ENCODE data around the gene CCNL2.
"Not testable (repeated sequence)": the region's sequence is repeated elsewhere in the genome, so short reads cannot be mapped to it uniquely, and the experiment has no call there.

Gene CCNL2

DNA sequence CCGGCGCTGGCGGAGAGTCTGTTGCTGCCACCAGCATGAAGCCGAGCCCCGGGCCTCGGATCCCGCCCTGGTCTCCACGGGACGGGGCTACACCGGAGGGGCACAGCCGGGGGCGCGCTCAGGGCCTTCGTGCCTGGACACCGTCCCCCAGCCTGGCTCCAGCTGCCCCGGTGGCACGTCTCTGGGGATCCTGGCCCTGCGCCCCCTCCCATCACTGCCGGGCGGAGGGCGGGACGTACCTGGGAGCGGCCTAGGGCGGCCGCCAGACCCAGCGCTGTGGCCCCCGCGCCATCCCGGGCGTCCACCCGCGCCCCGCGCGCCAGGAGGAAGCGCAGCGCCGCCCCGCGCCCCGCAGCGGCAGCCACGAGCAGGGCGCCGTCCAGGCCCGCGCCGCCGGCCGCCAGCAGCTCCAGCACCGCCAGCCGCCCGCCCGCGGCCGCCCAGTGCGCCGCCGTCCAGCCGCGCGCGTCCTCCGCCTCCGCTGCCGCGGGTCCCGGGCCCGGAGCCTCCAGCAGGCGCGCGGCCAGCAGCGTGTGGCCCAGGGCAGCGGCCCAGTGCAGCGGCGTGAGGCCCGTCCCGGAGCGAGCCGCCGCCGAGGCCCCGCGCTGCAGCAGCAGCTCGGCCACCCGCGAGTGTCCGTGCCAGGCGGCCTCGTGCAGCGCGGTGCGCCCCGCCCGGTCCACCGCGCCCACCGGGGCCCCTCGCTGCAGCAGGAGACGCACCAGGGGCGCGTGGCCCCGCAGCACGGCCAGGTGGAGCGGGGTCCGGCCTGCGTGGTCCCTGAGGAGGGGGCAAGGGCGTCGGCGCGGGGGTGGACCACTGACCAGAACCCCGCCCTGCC lies 20.9 kb upstream of the CCNL2 start:
- DNase-seq (ENCODE audit: low read depth in 2 of 2): no peak

DNA sequence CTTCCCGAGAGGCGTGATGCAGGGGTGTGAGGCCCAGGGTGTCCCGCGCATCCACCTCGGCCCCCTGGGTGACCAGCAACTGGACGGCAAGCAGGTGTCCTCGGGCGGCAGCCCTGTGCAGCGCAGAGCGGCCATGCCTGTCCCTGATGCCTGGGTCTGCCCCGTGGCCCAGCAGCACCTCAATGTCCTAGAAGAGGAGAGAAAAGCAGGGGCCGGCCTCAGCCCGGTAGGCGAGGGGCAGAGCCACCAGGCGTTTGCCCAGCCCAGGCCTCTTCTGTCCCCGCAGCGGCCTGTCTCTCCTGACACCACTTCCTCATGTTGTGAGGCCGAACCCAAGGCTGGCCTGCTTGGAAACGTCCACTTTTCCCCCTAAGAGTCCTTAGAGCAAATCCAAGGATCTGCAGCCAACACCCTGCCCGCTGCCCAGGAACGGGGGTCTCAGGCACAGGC lies 20.3 kb upstream of the CCNL2 start:
- DNase-seq (ENCODE audit: low read depth in 2 of 2): no peak

DNA sequence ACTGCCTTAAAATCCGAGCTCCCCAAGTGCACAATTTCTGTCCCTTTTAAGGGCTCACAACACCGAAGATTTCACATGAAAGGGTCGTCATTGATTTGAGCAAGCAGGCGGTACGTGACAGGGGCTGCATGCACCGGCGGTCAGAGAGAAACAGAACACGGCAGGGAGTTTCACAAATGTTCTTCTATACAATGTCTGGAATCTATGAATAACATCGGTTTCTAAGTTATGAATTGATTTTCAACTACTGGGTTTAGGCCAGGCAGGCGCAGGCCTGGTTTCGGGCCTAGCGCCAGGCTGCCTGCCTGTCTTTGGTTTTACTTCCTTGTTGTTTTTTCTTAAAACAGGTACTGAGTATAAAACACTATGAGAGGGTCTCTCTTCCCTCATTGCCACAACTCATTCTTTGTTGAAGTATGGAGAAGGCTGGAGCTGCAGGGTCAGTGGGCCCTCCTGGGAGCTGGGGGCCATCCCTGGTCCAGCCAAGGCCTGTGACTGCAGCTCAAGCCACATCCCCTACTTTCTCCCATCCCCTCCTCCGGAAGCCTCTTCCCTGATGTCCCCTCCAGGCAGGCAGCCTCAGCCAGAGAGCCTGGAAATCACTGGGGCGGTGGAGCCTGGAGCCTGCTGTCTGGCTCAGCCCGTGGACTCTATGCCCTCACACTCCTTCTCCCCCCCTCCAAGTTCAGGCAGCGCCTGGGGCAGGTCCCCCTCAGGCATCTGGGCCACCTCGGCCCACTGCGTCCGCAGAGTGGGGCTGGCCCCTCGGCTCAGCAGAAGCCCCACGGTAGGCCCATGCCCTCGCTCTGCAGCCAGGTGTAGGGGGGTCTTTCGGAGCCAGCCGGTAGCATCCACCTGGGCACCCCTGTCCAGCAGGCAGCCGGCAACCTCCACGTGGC lies 19.6 kb upstream of the CCNL2 start:
- DNase-seq (ENCODE audit: low read depth in 2 of 2): no peak

DNA sequence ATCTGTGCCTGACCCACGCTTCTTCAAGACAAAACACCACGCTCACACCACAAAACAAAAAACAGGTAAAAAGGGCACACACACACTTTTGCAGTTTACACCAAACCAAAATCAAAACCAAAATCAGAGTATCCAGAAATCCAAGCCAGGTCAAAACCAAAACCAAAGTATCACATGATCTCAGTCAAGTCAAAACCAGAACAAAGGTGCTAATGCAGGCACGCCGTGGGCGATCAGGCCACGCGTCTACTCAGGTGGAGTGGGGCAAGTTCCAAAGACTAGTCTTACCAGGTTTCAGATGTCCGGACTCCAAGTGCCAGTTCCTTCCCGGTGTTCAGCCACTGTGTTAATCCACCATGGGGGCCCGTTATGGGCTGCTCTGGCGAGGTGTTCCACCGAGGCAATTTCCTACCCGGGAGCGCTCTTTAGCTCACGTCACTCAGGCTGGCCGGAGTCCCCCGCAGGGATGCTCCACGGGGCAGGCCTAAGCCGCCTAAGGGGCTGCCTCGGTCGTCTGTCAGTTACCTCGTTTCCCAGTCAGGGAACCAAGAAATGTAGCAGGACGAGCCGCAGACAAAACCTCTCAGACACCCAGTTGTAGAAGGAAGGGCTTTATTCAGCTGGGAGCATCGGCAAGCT lies 18.8 kb upstream of the CCNL2 start:
- DNase-seq (ENCODE audit: low read depth in 2 of 2): not testable (repeated sequence)

DNA sequence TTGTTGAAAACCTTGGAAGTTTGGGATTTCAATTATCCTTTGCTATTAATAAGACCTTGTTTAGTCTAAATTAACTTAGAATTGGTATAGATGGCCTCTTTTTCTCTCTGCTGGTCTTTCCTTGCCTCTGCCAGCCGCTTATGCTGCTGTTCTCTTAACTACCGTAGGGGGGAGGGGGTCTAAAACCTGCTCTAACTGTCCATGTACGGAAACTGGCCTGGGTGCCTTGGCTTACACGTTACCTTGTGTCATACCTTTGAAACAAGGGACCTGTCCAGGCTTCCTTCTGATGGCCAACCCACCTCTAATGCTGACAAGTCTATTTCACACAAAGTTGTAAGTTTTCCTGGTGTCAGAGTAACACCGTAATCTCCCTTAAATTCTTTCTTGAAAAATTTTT lies 18.3 kb upstream of the CCNL2 start:
- DNase-seq (ENCODE audit: low read depth in 2 of 2): not testable (repeated sequence)

DNA sequence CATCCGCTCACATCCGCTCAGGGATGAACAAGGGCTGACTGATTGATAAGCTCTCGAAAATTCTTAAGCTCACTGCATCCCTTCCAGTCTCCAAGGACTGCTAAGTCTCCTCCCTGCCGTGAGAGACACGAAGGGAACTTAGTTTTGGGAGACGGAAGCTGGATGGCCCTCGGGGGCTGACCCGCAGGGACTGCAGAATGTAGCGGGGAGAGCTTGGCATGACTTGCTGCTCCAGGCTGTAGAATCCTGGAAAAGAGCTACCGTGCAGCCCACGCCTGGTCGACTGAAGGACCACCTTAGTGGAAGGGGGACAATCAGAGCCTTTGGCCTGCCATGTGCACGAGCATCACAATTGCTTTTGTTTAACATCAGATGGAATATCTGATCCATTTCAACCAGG lies 16.6 kb upstream of the CCNL2 start:
- no peak for DNase-seq (ENCODE audit: low read depth in 2 of 2)

DNA sequence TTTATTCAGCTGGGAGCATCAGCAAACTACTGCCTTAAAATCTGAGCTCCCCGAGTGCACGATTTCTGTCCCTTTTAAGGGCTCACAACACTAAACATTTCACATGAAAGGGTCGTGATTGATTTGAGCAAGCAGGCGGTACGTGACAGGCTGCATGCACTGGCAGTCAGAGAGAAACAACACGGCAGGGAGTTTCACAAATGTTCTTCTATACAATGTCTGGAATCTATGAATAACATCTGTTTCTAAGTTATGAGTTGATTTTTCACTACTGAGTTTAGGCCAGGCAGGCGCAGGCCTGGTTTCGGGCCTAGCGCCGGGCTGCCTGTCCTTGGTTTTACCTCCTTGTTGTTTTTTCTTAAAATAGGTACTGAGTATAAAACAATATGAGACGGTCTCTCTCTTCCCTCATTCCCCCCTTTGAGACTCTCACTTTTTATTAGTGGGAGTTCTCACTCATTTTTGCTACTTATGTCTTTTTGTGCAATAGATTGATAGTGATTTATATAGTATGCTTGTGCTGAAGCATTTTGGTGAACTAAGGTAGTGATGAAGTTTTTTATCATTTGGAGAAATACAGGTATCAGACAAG lies 13.3 kb upstream of the CCNL2 start:
- DNase-seq (ENCODE audit: low read depth in 2 of 2): not testable (repeated sequence)

DNA sequence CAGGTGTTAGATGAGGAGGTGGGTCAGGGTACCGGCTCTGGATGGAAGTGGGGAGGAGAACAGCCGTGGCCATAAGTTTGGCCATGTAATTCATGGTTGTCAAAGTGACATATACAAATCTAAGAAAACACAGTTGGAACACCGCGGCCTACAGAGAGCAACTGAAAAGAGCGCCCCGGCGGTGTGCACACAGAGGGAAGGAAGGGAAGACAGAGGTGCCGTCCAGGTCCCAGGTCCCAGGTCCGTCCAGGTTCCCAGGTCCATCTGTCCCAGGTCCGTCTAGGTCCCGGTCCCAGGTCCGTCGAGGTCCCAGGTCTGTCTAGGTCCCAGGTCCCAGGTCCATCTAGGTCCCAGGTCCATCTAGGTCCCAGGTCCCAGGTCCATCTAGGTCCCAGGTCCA lies 12.5 kb upstream of the CCNL2 start:
- no peak for DNase-seq (ENCODE audit: low read depth in 2 of 2)

DNA sequence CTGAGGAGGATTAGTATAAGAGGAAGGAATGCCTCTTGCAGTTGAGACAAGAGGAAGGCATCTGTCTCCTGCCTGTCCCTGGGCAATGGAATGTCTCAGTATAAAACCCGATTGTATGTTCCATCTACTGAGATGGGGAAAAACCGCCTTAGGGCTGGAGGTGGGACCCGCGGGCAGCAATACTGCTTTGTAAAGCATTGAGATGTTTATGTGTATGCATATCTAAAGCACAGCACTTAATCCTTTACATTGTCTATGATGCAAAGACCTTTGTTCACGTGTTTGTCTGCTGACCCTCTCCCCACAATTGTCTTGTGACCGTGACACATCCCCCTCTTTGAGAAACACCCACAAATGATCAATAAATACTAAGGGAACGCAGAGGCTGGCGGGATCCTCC lies 11.1 kb upstream of the CCNL2 start:
- DNase-seq (ENCODE audit: low read depth in 2 of 2): not testable (repeated sequence)

DNA sequence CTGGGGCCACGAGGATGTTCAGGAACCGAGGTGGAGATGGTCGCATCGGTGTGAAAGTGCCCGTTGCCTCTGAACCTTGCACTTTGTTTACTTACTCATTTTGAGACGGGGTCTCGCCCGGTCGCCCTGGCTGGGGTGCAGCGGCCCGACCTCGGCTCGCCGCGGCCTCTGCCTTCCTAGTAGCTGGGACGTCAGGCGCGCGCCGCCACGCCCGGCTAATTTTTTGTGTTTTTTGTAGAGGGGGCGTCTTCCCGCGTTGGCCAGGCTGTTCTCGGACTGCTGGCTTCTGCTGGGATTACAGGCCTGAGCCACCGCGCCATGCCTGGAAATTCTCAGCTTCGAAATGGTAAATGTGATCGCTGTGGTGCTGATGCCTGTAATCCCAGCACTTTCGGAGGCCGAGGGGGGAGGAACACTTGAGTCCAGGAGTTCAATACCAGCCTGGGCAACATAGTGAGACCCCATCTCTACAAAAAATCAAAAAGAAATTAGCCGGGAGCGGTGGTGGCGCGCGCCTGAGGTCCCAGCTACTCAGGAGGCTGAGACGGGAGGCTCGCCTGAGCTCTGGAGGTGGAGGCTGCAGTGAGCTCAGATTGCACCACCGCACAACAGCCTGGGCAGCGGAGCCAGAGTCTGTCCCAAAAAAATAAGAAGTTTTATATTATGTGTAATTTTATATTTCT lies 8.6 kb upstream of the CCNL2 start:
- DNase-seq (ENCODE audit: low read depth in 2 of 2): no peak

DNA sequence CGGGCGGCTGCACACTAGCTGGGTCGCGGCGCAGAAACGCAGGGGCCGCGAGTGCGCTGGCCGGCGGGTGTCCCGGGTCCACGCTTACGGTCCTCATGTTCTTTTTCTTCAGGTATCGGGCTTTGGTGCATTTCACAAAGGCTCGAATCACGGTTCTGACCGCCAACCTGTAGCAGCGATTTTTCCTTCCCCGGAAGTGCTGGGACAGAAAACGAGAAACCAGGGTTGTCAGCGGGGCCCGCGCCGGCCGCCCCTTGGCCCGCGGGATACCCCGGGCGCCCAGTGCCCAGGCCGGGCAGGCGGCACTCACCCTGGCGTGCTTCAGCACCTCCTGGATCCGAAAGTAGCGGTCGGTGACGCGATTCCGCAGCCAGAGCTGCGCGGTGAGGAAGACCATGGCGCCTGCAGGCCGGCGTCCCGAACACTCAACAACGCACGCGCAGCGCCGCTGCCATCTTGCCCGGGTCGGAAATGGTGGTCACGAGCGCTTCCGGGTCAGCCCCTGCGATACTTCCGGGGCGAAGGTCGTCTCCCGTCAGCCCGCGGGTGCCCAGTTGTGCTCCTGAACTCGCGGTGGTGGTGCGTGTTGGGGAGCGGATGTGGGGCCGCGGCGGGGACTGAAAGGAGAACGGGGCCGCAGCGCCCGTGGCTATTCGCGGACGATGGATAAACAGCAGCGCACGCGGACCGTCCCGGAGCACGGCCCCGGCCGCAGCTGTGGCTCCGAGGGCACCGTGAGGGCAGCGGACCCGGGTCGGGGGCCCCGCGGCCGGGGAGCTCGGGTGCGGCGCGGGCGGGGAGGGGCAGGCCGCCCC lies 7.9 kb upstream of the CCNL2 start, which contains the start of gene MRPL20:
TSS of gene MRPL20 (minus strand) at position 473 of the 815 bp plus-strand sequence. CDS start at position 397, 76 bp downstream.
- peak; percentile 90 to 91 for DNase-seq (ENCODE audit: low read depth in 2 of 2)

DNA sequence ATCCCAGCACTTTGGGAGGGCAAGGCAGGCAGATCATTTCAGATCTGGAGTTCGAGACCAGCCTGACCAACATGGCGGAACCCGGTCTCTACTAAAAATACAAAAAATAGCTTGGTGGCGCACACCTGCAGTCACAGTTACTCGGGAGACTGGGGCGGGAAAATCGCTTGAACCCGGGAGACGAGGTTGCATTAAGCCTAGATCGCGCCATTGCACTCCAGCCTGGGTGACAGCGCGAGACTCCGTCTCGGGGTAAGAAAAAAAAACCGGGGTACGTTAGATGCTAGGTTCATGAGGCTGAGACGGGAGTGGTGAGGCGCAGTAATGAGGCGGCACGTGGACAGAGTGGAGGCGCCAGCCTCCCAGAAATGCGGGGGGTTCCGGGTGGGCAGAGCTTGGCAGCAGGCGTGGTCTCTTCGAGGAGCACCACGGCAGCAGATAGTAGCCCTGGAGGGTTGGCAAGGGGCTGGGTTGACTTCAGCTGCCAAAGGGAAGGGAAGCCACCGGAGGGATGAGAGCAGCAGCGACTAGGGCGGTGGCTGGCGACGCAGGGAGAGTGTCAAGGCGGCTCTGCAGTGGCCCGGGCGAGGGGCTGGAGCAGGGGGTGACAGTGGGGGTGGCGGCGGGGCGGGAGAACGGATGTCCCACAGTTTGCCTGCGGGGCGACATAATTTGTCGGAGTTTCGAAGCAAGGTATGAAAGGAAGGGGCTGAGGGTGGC lies 7.1 kb upstream of the CCNL2 start:
- DNase-seq (ENCODE audit: low read depth in 2 of 2): no peak

DNA sequence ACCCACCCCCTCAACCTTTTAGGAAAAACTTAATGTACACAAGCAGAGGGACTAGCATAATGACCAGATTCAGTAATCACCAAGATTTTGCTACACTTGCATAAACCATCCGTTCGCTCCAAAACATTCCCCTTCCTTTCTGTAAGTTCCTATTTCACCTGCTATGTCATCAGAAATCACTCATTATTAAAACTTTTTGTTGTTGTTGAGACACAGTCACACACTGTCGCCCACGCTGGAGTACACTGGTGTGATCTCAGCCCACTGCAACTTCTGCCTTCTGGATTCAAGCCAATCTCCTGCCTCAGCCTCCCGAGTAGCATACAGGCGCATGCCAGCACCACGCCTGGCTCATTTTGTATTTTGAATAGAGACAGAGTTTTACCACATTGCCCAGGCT lies 4.5 kb upstream of the CCNL2 start:
- DNase-seq (ENCODE audit: low read depth in 2 of 2): no peak

DNA sequence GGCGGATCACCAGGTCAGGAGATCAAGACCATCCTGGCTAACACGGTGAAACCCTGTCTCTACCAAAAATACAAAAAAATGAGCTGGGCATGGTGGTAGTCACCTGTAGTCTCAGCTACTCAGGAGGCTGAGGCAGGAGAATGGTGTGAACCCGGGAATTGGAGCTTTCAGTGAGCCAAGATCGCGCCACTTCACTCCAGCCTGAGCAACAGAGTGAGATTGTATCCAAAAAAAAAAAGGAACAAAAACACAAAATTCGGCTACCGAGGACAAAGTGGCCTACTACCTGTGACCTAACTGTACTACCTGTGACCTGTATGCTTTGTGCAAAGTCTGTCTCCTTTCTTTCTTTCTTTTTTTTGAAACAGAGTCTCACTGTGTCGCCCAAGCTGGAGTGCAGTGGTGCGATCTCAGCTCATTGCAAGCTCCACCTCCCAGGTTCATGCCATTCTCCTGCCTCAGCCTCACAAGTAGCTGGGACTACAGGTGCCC lies 3.8 kb upstream of the CCNL2 start:
- DNase-seq (ENCODE audit: low read depth in 2 of 2): not testable (repeated sequence)

DNA sequence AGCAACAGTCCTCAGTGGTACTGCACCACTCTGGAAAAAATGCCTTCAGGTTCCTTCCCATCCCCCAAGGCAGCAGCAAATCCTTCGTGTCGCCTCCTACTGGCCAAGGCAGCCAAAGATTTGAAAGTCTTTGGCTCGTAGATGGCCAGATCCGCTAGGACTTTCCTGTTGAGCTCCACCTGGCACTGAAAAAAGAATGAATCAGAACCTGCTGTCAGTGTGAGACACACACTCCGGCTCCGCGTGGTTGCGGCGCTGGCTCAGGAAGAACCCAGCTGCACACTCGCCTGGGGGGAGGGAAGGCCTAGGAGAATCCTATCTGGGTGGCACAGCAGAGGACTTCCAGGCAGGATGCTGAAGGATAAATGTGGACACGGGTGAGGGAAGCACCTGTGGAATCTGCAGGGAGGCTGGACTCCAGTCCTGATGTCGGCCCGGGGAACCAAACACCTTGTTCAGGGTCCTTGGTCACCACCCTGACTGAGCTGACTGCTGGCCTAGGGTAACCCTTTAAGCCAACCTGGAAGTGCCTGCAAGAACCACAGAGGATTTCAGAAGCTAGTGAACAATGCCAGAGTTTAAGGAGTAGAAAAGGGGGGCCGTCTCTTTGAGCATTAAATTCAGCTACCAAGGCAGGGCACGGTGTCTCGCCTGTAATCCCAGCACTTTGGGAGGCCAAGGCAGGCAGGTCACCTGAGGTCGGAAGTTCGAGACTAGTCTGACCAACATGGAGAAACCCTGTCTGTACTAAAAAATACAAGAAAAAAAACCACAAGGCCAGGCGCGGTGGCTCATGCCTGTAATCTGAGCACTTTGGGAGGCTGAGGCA lies 3.2 kb upstream of the CCNL2 start:
- no peak for DNase-seq (ENCODE audit: low read depth in 2 of 2)

DNA sequence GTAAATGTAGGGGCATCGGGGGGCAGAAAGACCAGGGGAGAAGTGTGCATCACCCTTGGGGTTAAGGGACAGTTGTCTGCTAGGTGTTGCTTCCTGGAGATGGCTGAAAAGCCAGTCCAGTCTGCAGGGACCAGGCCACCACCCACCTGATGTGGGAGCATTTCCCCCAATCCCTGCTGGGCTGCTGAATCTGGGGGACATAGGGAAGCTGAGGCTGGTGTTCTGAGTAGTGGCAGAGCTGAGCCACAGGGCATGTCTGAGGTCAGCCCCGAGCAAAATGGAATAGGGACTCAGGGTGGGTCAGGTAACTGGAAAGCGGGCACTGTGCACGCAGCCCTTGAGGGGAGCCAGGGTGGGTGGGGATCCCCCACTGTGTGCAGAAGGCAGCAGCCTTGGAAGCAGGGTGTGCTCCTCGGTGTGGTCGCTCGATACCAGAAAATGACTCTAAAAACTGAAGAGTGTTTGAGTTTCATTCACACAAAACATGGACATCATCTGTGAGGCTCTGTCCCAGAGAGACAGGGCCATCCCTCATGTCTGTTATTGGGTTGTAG lies 2.4 kb upstream of the CCNL2 start:
- no peak for DNase-seq (ENCODE audit: low read depth in 2 of 2)

DNA sequence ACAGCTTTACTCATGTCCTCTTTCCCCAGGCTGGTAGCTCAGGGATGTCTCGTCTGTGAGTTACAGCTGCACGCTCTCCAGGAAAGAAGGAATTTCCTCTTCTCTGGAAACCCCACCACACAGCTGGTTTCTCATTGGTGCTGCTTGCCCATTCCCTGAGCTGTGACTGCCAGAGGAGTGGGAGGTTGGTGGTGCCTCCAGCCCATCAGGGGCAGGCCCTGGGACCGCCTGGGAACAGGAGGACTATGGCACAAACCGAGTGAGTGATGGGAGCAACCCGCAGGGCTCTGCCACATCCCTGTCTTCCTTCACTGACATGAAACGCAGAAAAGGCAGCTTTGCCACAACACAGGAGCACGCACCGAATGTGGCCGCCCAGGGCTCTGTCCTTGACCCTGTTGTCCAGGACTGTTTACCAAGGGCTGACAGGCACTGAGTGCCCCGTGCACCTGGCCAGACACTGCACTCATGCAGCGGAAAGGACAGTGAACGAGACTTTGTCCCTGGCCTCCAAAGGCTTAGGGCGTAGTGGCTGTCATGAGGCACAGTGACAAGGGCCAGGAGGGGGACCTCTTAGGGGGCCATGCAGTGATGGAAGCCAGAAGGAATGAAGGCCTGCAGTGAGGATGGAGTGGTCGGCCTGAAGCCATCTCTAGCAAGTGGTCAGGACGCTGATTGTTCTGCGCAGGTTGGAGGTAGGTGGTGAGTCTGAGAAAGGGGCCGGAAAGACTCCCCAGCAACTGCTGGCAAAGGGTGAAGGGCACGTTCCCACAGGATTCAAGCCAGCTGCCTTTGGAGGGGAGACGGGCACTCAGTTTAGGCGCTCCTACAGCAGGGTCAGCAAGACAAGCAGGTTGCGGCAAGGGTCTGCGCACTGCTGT lies 1.7 kb upstream of the CCNL2 start:
- DNase-seq (ENCODE audit: low read depth in 2 of 2): no peak
